ENCODE measurements around the gene LIPT2. TPM values are rescaled to one million over a fixed set of nuclear protein-coding genes. Genes with fewer than 3 reads are reported as not detected.
"Not testable (repeated sequence)": the region's sequence is repeated elsewhere in the genome, so short reads cannot be mapped to it uniquely, and the experiment has no call there.

LIPT2 gene
- 8.3 and 8.8 TPM in 2 replicates for total RNA-seq (2014; rRNA removed; shearing (Covaris generic))

- peak; percentile 95 for DNase-seq (ENCODE audit: low spot score)
Measured at GRCh38 chr11:74492974-74493790, at the start of gene LIPT2. Gene LIPT2, minus strand, starts transcription at chr11:74493724. Its CDS starts 21 bp downstream, at chr11:74493703.

GRCh38 chr11:74541466-74541865 is 47.9 kb upstream of the LIPT2 start:
- DNase-seq (ENCODE audit: low spot score), result no peak

- no peak for DNase-seq (ENCODE audit: low spot score)
Measured at GRCh38 chr11:74540270-74540669, 46.7 kb upstream of the LIPT2 start.

GRCh38 chr11:74538680-74539079 is 45.2 kb upstream of the LIPT2 start:
- DNase-seq (ENCODE audit: low spot score), result no peak

- no peak for DNase-seq (ENCODE audit: low spot score)
Measured at GRCh38 chr11:74535371-74536160, 42.0 kb upstream of the LIPT2 start.

- not testable (repeated sequence) for DNase-seq (ENCODE audit: low spot score)
Measured at GRCh38 chr11:74534946-74535275, 41.4 kb upstream of the LIPT2 start.

GRCh38 chr11:74534216-74534945 is 40.9 kb upstream of the LIPT2 start:
- no peak for DNase-seq (ENCODE audit: low spot score)

GRCh38 chr11:74533421-74533820 is 39.9 kb upstream of the LIPT2 start:
- no peak for DNase-seq (ENCODE audit: low spot score)

GRCh38 chr11:74532501-74533246 is 39.1 kb upstream of the LIPT2 start:
- DNase-seq (ENCODE audit: low spot score), result no peak

- DNase-seq (ENCODE audit: low spot score), result no peak
Measured at GRCh38 chr11:74524978-74525377, 31.5 kb upstream of the LIPT2 start.

- no peak for DNase-seq (ENCODE audit: low spot score)
Measured at GRCh38 chr11:74524501-74524900, 31.0 kb upstream of the LIPT2 start.

GRCh38 chr11:74522776-74523175 is 29.3 kb upstream of the LIPT2 start:
- no peak for DNase-seq (ENCODE audit: low spot score)

- no peak for DNase-seq (ENCODE audit: low spot score)
Measured at GRCh38 chr11:74521666-74522252, 28.2 kb upstream of the LIPT2 start.

GRCh38 chr11:74520927-74521665 is 27.6 kb upstream of the LIPT2 start:
- no peak for DNase-seq (ENCODE audit: low spot score)

GRCh38 chr11:74520316-74520715 is 26.8 kb upstream of the LIPT2 start:
- DNase-seq (ENCODE audit: low spot score), result no peak

GRCh38 chr11:74519710-74520109 is 26.2 kb upstream of the LIPT2 start:
- DNase-seq (ENCODE audit: low spot score), result no peak

- not testable (repeated sequence) for DNase-seq (ENCODE audit: low spot score)
Measured at GRCh38 chr11:74517592-74517991, 24.1 kb upstream of the LIPT2 start.

- DNase-seq (ENCODE audit: low spot score), result no peak
Measured at GRCh38 chr11:74507582-74507981, 14.1 kb upstream of the LIPT2 start.

GRCh38 chr11:74506823-74507222 is 13.3 kb upstream of the LIPT2 start:
- DNase-seq (ENCODE audit: low spot score), result no peak

GRCh38 chr11:74505911-74506310 is 12.4 kb upstream of the LIPT2 start:
- no peak for DNase-seq (ENCODE audit: low spot score)

Data from A172 (cell line).